ENCODE measurements around the gene RFPL4A.

RFPL4A gene

DNA sequence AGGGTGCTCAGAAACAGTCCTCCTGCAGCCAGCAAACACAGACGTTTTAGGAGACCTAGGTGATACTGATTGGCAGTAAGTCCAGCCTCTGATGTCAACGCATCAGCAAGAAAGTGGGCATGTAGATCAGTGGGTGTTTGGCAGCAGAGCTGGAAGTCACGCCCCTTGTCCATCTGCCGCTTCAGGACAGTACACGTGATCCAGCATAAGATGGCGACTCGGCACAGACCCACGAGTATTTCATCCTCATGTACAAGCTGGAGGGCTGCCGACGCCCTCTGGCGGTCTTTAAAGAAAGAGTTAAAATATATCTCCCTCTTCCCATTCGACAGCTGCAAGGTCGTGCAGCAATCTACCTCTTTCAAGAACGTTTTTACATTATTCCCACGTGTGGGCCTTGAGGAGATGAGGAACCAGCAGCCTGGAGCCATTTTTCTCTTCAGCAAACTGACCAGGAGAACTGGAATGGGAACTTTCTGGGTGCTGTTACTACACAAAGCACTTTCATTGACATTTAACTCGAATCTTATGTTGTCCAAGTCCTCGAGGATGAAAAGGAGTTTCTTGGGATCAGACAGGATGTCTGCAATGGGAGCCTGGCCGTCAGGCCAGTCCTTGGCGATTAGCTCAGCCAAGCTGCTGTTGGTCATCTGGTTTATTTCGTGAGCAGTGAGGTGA, 50.6 kb downstream of the RFPL4A start:
- DNase-seq: peak; percentile 57

DNA sequence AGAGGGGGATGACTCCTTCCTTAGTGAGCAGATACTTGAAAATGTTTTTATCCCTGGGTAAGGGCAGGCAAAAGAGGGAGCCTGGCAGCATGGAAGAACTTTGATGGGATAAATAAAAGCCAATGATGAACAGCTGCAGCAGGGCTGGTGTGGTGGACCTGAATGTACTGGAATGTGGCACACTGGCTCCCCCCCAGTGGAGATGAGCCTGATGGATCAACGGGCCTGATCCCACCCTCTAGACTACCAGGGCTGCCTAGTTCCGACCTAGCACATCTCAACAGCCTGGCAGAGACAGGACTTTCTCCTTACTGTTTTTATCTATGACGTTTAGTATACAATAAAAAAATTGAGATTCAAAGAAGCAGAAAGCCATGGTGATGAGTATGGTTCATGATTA, 52.4 kb downstream of the RFPL4A start:
- DNase-seq: no peak

DNA sequence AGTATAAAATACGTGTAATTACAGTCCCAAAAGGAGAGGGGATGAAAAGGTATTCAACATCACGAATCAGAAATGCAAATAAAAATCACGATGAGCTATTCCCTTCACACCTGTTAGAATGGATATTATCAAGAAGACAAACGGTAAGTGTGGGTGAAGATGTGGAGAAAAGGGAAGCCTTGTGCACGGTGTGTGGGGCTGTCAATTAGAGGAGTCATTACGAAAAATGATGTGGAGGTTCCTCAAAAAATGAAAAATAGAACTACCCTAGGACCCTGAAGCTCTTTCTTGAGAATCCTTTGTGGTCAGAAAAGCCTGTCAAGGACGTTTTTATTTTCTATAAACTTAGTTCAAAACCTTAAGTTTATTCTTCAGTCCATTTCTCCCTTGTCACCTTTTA, 53.6 kb downstream of the RFPL4A start:
- no peak for DNase-seq
